Activated CD4-positive, alpha-beta T cell treated with anti-CD3 and anti-CD28 coated beads for 1 hour (primary cell): ENCODE measurements around the gene KRTAP5-3.
"Not testable (repeated sequence)": the region's sequence is repeated elsewhere in the genome, so short reads cannot be mapped to it uniquely, and the experiment has no call there.

Experiments used
- DNase-seq: peaks from one replicate; pipeline ENCODE4 v3.0.0-alpha.2; 2020

The KRTAP5-3 gene

GRCh38 chr11:1607901-1608300 is 362 bp downstream of the KRTAP5-3 start:
- not testable (repeated sequence) for DNase-seq

GRCh38 chr11:1607156-1607845 is 962 bp downstream of the KRTAP5-3 start:
- DNase-seq: not testable (repeated sequence)

DNA sequence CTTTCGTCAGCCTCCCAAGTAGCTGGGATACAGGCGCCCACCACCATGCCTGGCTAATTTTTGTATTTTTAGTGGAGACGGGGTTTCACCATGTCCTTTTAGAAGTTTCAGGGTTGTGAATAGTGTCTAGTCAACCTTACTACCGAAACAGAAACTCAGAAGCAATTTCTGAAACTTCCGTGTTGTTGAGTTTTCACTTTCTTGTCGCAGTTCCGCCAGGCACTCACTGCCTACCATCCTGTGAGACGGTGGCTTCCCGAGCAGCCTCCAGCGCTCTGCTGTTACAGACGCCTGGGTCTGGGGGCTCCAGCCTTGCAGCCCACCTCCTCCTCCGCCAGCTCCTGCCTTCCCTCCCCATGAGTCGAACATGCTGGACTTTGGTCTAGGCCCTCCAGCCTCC is 2.3 kb downstream of the KRTAP5-3 start:
- DNase-seq: not testable (repeated sequence)

DNA sequence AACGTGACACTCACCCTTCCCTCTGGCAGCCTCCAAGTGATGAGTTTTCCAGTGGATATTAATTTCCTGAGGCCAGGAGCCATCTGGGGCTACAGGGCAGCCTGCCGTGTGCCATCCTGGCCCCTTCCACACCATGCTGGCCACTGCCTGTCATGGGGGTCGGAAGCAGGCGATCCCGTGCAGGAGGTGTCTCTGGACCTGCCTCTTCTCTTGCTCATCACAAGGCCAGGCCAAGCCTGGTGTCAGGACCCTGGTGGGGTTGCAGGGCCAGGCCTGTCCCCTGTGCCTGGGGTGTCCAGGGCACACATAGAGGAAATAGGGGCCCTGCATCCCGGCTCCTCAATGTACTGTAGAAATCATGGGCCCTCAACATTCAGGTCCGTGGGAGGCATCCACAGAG is 3.6 kb downstream of the KRTAP5-3 start:
- DNase-seq: no peak

DNA sequence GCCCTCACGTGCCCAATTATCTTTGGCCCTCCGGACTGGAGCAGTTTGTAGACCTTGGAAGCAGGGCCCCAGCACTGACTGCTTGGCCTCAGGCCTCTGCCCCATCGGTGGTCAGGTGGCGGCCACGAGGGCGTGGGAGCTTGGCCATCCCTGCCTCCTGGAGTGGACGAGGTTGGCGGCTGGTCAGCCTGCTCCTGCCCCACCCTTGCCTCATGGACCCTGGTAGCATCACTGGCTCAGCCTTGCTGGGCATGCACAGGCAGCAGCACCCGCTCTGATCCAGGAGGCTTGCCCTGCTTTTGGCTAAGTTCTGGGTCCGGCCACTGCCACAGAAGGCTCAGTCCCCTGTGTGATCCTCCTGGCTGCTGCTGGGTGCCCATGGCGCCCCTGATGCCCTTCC is 4.1 kb downstream of the KRTAP5-3 start:
- DNase-seq: no peak

- DNase-seq: no peak
These were observed 4.6 kb downstream of the KRTAP5-3 start for GRCh38 chr11:1603629-1604028.

DNA sequence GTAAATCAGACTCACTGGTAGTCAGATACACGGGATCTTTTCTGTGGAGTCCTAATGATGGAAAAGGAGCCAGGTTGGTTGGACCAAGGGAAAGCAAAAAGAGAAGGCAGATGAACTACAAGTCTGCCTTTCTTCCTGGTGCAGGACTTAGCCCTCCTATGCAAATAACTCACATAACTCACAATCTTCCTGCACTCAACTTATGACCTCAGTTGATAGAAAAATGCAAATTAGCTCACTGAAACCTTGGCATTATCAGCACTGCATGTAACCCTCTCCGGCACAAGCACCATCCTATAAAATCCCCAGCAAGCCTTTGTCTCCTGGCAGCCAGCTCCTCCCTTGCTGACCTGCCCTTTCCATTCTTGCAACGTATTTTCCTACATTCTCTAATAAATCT is 6.6 kb downstream of the KRTAP5-3 start:
- not testable (repeated sequence) for DNase-seq

- no peak for DNase-seq
These were observed 7.6 kb downstream of the KRTAP5-3 start for GRCh38 chr11:1600626-1601025.

- DNase-seq: no peak
These were observed 9.4 kb downstream of the KRTAP5-3 start for GRCh38 chr11:1598816-1599215.

GRCh38 chr11:1598406-1598805 is 9.9 kb downstream of the KRTAP5-3 start:
- DNase-seq: not testable (repeated sequence)

- DNase-seq: no peak
These were observed 10.3 kb downstream of the KRTAP5-3 start, which contains the start of gene KRTAP5-2 for GRCh38 chr11:1597994-1598380. Gene KRTAP5-2, minus strand, starts transcription at chr11:1598294. Its CDS starts 44 bp downstream, at chr11:1598250.

- no peak for DNase-seq
These were observed 10.8 kb downstream of the KRTAP5-3 start for GRCh38 chr11:1597331-1597993.

- not testable (repeated sequence) for DNase-seq
These were observed 11.6 kb downstream of the KRTAP5-3 start for GRCh38 chr11:1596576-1597121.

DNA sequence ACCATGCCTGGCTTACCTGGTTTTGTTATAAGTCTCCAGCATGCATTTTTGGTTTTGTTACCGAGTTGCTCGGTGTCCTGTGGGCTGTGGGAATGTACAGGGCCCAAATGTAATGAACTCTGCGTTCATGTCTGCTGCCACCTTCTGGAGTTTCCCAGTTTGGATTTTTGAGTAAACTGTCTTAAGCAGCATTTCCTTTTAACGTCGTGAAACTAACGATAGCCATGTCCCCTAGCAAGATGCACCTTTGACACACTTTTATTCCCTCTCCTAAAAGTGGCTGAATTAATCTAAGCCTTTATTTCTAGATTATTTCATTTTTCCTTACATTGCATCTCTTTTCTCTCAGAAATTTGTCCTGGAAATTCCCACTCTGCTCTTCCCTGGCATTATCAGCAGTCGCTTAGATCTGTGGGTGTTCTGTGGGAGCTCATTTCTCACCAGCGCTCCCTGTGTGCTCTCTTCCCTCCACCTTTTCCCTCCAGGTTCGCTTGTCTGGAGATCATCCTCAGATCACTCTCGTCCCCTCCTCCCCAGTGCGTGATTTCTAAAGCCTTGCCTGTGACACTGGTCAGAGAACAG is 12.2 kb downstream of the KRTAP5-3 start:
- DNase-seq: not testable (repeated sequence)

- DNase-seq: no peak
These were observed 15.6 kb downstream of the KRTAP5-3 start for GRCh38 chr11:1592628-1593027.

- DNase-seq: no peak
These were observed 18.3 kb downstream of the KRTAP5-3 start for GRCh38 chr11:1589996-1590395.

GRCh38 chr11:1589191-1589963 is 18.9 kb downstream of the KRTAP5-3 start:
- not testable (repeated sequence) for DNase-seq

GRCh38 chr11:1586699-1587098 is 21.6 kb downstream of the KRTAP5-3 start:
- DNase-seq: no peak

DNA sequence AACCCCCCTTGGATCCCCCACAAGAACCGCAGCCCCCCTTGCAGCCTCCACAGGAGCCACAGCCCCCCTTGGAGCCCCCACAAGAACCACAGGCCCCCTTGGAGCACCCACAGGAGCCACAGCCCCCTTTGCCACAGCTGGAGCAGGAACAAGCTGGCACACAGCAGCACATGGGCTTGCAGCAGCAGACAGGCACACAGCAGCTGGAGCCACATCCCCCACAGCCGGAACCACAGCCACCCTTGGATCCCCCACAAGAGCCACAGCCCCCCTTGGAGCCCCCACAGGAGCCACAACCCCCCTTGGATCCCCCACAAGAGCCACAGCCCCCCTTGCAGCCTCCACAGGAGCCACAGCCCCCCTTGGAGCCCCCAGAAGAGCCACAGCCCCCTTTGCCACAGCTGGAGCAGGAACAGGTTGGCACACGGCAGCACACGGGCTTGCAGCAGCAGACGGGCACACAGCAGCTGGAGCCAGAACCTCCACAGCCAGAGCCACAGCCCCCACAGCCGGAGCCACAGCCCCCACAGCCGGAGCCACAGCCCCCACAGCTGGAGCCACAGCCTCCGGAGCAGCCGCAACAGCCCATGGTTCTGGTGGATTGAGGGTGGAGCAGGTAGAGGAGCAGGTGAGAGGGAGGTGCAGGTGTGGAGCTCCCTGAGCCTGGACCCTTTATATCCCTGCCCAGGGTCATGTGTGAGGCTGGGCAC is 23.4 kb downstream of the KRTAP5-3 start, which contains the start of gene KRTAP5-1:
TSS of gene KRTAP5-1 (minus strand) at position 623 of the 710 bp plus-strand sequence. CDS start at position 589, 34 bp downstream.
- not testable (repeated sequence) for DNase-seq

- not testable (repeated sequence) for DNase-seq
These were observed 25.4 kb downstream of the KRTAP5-3 start for GRCh38 chr11:1582909-1583308.

DNA sequence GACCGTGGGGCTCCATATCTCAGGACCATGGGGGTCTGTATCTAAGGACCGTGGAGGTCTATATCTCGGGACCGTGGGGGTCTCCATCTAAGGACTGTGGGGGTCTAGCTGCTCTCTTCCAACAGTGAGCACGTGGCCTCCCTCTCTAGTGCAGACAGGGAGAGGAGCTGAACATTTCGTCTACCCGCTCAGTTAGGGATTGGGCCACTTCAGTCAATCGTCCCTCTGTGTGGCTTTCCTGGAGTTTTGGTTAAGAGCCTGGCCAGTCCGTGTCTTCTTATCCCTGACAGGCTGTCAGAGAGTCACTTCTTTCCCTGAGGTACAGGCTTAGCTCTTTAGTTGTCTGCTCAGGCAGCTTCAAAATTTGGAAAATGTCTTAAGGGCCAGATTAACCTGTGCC is 26.3 kb downstream of the KRTAP5-3 start:
- no peak for DNase-seq

- no peak for DNase-seq
These were observed 31.4 kb downstream of the KRTAP5-3 start for GRCh38 chr11:1576825-1577224.
